HG03060 (cell line): ENCODE results near the gene PPP1R7.

Experiments used
- ATAC-seq: cut with Tn5 transposase; IDR thresholded peaks from one replicate; pipeline ENCODE4 v1.9.1; 2021; ENCODE audit warnings: low read depth, moderate number of reproducible peaks; ENCODE audit not compliant: unreplicated experiment

PPP1R7 gene

DNA sequence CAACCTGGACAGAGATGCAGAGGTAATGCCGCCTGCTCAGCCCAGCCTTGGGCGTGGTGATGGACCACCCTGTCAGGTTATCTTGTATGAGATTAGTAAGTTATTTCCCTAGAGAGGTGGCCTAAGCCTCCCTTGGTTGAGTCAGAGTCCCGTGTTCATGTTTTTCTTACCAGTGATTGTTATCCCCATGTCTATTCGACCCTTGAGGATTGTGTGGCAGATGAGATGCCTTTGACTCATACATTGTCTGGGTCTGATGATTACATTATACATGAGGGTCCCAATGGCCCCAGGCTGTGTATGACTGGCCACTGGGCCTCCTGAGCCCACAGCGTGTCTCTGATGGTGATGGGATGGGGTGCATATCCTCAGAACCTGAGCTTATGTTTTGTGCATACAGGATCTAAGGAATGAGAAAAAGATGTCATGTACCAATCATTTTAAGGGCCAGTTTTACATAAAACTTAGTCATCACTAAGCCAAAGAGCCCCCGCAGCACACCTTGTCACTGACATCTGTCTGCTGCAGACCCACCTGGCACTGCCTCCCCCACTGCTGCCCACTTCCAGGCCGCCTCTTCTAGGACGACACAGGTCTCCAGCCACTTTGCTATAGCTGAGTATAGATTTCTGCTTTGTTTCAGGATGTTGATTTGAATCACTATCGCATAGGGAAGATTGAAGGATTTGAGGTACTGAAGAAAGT, 7.7 kb downstream of the PPP1R7 start:
- no peak for ATAC-seq

DNA sequence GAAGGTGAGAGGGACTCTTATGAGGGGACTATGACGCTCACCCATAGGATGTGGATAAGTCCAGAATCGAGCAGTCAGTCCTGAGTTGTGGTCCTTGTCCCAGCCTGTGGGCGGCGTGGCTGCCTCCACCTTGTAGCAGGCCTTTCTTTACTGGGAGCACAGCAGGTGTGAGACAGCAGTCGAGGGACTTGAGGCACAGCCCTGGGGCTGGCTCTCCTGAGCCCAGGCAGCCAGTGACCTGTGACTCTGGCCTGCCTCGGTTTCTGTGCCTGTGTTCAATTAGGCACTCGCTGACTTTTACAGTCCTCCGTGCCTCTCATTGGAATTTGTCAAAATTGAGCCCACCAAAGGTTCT, 8.3 kb downstream of the PPP1R7 start:
- no peak for ATAC-seq

DNA sequence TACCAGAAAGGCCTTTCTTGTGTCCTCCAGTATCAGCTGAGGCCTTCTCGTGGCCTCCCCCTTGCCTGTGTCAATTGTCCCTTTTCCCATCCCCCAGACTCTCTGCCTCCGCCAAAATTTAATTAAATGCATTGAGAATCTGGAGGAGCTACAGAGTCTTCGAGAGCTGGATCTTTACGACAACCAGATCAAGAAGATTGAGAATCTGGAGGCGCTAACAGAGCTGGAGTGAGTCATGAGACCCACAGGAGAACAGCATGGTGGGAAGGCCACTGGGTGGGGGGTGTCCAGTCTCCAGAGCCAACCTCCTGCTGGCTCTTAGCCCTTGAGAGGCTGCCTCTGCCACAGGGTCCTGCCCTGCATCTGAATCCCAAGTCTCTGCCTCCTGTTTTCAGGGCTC, 8.8 kb downstream of the PPP1R7 start:
- ATAC-seq = no peak

DNA sequence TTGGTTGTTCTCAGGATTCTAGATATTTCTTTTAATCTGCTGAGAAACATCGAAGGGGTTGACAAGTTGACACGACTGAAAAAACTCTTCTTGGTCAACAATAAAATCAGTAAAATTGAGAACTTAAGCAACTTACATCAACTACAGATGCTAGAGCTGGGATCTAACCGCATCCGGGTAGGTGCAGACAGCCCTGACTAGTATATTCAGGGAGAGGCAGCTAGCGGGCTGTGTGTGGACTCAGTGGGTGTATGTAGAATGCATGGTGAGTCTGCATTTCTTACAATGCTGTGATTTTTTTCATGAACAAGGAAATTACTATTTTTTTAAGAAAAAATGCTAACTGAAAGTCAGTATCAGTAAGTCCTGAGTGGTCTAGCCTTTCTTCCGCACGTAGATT, 10.1 kb downstream of the PPP1R7 start:
- ATAC-seq = no peak

DNA sequence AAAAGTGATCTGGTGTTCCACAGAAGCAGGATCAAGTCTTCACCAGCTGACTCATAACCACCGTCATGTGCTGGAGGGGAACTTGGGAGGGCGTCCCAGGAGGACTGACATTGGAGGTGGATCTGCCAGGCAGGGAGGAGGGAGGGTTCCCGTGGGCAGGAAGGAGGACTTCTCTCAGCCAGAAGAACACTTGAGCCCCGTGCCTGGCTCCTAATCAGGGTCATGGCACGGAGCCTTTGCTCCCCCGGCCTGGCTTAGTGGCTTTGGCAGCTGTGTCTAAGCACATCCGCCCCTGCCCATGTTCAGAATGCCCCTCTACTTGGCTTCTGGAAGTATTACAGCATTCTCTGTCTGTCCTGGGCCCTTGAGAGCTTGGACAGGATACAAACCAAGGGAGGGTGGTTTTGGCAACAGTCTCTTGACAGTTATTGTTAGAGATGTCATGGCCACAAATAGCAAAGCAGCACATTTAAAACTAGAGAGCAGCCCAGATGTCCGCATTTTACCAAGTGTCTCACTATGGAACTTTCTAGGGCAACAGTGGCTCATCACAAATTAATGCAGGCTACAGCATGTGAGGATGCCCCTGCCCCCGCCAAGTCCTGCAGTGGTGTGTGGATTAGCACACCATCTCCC, 11.5 kb downstream of the PPP1R7 start:
- ATAC-seq = no peak

DNA sequence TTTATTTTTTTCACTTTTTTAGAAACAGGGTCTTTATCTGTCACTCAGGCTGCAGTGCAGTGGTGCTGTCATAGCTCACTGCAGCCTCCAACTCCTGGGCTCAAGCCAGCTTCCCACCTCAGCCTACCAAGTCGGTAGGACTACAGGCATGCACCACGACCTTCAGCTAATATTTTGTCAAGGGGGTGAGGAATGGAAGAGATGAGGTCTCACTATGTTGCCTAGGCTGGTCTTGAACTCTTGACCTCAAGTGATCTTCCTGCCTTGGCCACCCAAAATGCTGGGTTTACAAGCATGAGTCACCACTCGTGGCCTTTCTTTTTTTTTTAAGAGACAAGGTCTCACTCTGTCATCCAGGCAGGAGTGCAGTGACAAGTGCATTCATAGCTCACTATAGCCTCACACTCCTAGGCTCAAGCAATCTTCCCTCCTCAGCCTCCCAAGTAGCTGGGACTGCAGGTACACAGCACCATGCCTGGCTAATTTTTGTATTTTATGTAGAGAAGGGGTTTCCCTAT, 13.4 kb downstream of the PPP1R7 start:
- ATAC-seq = no peak

DNA sequence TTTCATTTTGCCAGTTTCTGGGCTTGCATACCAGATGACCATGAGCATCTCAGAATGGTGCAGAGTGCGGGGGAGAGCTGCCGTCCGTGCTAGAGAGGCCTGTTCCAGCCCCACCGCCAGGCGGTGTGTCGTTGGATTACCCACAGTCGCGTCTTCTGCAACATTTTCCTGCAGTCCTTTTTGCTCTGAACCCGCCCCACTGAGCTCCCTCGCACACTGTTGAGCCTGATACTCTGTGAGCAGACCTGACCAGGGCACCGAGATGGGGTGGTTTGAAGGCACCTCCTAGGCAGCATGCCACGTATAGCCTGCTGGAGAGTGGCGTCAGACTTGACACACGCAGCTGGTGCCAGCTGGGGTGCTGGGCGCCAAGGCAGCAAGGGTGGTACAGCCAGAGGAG, 18.1 kb downstream of the PPP1R7 start:
- ATAC-seq = no peak

DNA sequence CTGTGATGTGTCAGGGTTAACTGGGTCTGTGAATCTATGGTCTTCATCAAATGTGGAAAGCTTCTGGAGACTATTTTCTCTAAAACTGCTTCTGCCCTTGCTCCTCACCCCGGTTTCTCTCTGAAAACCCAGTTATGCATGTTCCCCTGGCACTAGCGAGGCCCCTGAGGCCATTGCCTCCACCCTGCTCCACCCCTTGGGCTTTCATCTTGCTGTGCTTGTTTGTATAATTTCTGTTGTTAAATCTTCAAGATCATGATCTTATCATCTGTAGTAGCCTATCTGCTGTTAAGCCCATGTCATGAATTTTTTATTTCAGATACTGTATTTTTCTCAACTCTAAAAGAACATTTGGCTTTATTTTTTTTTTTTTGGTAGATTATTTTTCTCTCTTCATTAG, 23.3 kb downstream of the PPP1R7 start:
- ATAC-seq = no peak

DNA sequence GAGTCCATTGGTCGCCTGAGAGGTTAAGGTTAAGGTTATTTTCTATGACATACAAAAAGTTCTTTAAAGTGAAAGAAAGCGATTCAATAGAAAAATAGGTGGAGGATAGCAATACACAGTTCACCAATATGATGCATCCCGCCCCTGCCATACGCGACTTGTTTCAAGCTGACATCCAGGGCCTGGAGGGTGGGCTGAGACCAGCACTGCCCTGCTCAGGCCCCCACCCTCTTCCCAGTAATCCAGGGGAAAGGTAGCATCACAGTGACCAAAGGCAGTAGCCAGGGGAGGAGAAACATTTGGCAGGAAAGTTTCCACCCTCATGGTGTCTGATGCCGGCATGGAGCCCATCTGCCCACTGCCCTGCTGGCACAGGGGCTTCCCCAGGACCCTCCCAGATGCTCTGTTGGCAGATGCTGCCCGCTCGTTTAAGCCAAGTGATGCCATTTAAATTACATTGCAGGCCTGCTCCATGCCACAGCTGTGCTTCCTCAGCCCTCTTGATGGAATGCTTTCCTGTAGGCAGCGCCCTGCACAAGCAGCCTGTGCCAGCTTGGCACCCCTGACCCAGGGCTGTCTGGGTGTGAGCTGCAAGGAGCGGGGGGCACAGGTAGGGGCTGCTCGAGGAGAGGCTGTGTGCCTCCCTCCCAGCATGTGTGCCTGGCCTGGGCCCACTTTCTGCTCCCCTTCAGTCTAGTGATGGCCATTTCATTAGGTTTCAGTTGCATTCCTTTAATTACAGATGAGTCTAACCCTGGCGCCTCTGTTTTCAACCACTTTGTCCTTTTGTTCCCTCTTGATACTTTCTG, 27.5 kb downstream of the PPP1R7 start:
- ATAC-seq = no peak

DNA sequence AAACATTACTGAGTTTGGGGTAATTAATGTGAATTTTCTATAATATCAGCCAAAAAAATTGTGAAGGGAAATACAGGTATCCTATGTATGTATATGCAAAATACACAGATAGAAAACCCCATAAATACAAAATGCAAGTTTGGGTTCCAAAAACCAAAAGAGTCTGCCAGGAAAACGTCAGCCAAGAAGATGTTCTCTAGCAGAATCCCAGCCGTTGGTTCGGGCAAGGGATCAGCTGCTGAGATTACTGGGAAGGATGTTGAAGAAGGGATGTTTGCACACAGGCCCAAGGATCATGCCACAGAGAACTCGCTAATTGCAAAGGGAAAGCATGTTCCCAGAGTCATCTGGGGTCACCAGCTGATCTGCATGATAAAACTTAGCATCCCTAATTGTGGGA, 28.7 kb downstream of the PPP1R7 start:
- no peak for ATAC-seq

DNA sequence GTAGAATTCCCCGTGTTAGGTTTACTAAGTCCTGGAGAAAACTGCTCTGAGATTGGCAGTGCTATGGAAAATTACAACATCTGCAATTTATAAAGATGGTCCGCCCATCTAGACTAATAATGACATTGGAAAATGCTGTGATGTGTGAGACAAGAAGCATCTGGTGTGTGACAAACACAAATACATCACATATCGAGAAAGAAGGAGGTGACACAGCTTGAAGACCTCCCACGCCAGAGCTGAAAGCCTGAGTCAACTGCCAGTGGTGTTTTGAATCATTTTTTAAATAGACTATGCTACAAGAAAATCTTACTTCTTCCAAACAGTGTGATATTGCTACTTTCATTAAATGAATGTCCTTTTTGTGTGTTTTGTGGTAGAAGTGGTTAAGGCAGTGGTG, 29.6 kb downstream of the PPP1R7 start:
- no peak for ATAC-seq

DNA sequence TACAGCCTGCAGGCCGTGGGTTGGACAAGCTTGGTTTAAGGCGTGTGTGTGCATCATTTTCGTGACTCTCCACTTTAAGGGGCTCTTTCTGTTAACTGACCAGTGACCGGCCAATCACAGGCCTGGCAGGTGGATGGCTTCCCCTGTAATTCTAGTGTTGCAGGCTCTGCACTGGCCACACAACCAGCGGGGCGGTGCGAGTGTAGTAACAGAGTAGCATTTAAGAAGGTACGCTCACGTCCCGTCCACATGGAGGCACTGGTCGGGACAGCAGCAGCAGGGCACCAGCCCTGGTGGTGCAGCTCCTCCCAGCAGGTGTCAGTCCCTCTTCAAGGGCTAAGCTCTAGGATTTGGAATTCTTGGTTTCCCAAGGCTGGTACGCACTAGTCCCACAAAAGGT, 30.2 kb downstream of the PPP1R7 start:
- ATAC-seq = no peak

DNA sequence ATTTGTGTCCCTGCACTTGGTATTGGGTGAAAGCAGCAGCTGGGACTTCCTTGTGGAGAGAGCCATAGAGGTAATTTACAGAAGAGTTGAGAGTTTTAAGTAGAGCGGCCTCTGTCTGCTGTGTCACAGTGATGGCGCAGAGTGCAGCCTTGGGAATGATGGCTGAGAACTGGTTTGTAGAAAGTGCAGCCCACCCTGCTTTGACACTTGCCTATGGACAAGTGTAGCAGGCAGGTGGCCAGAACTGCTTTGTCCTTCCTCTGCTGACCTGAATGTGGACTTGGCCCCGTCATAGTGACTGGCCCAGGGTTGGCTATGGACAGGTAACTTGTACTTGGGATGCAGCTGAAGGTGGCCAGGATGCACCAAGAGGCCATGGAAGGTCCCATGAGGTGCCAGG, 31.9 kb downstream of the PPP1R7 start:
- ATAC-seq = no peak

DNA sequence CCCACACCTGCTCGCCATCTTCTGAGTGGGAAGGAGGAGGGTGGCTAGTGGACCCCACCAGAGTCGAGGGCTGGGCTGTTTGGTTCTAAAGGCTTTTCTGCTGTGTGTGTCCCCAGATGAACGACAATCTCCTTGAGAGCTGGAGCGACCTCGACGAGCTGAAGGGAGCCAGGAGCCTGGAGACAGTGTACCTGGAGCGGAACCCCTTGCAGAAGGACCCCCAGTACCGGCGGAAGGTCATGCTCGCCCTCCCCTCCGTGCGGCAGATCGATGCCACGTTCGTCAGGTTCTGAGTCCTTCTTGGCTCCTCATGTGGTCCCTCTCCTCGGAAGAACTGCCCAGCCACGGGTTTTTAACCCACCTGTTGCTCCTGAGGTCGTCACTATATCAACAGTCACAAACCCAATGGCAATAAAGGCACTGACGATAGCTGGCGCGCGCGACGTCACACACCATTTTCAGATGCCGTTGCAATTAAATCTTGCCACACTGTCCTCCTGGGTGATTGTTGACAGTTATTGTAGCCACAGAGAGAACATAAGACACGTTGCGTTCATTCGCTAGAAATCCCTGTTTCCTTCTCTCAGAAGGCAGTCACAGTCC, 32.4 kb downstream of the PPP1R7 start:
- no peak for ATAC-seq

DNA sequence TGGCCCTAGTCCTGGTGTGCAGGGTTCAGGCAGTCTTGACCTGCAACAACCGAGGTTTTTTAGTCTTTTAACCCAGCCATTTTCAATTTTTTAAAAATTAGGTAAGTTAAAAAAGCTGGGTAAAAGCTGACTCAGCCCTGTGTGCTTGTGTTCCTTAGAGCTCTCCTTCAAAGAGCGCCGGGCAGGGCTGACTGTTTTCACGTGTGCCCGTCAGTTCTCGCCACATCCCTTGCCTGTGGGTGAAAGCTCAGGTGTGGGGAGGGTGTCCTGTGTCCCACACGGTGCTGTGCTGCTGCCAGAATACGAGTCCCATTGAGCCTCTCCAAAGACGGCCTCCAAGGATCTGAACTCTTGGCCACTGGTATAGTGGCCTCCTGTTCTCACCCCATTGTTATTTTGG, 33.0 kb downstream of the PPP1R7 start:
- no peak for ATAC-seq

DNA sequence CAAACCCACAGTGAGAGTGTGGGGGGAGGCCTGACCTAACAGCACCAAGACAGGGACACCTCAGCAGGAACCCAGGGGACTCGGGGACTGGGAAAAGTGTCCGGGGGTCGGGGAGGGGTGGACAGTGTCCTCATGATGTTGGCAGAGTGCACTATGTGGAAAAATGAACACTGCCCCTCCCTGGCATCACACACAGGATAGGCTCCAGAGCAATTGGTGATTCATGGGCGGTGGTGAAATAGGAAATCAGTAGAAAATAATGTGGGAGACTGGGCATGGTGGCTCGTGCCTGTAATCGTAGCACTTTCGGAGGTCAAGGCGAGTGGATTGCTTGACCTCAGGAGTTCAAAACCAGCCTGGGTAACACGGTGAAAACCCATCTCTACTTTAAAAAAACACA, 34.6 kb downstream of the PPP1R7 start:
- ATAC-seq = no peak

DNA sequence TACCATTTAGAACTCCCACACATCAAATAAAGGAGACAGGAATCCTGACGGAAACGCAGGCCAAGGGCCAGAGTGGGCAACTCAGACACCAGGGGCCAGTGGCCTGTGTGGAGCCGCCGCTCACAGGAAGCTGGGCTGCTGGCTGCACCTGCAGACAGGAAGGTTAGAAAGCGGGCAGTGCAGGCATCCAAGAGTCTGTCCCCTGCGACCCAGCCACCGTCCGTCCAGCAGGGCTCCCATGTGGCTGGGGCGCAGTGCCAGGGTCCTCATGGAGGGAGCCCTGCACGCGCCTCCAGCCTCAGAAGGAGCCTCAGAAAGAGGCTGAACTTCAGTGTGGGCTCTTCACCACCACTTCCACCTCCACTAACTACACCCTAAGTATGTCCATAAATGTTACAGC, 35.7 kb downstream of the PPP1R7 start:
- ATAC-seq = no peak

DNA sequence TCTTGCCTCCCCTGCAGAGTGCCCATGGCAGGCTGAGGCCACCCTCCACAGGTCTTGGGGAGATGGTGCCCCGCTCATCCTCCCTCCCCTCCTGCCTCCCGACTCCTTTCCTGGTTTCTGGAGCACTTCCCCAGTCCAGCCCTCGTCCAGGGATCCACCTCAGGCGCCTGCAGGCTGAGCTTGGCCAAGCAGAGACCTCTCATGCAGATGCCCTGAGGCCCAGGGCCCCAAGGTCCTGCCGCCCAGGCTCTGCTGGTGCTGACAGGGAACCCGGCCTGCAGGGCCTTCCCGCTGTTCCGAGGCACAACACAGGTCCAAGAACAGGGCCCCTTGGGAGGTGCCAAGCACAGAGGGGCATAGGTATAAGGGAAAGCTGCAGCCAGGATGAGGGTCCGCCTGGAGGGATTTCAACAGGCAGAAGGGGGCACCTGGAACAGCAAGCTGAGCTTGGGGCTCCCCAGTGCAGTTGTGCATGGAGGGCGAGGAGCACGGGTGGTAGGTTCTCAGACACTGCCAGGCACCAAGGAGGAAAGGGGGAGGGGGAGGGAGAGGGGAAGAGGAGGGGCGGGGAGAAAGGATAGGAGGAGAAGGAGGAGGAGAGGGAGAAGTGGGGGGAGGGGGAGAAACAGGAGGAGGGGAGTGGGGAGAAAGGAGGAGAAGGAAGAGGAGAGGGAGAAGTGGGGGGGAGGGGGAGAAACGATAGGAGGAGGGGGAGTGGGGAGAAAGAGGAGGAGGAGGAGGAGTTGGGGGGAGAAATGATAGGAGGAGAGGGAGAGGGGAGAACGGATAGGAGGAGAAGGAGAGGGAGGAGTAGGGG, 37.0 kb downstream of the PPP1R7 start:
- no peak for ATAC-seq

DNA sequence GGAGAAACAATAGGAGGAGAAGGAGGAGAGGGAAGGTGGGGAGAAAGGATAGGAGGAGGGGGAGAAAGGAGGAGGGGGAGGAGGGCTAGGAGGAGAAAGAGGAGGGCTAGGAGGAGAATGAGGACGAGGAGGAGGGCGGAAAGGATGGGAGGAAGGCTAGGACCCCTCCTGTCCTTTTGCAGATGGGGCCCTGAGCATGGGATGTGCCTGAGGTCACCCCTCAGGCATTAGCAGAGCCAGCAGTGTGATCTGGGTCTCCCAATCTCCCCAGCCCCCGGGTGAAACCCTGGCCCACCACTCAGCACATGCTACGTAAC, 37.6 kb downstream of the PPP1R7 start:
- no peak for ATAC-seq

DNA sequence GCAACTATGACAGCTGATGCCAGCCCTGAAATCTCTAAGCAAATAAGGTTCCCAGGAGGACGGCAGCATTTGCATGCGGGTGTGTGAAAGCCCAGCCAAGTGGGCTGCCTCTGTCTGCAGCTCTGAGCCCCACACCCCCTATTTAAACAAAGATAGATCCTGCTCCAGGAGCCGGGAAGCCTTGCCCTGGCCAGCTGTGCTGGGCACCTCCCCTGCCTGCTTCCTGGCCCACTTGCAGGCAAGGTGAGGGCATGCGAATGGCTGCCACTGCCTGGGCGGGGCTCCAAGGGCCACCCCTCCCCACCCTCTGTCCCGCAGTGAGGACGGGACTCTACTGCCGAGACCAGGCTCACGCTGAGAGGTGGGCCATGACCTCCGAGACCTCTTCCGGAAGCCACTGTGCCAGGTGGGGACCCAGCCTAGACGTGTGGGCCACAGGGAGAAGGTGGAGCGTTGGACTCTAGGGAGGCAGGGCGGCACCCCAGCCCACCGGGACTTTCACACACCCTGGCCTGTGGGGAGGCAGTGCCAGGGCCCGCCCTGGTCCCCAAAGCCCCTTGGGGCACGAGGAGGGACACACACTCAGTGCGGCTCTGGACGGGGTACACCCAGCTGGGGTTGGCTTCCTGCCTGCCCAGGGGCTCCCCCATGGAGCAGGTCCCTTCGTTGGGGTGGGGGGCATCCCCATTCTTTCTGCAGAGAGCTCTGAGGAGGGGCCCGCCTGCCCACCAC, 38.3 kb downstream of the PPP1R7 start, which contains the start of gene ANO7:
ANO7 (plus strand) TSS at position 317 of the 732 bp plus-strand sequence. CDS start 1,387 bp downstream, outside the sequence.
- no peak for ATAC-seq
